HG02970 (cell line): ENCODE results near the gene SBK3.
"Not testable (repeated sequence)": the region's sequence is repeated elsewhere in the genome, so short reads cannot be mapped to it uniquely, and the experiment has no call there.

Experiments used
- ATAC-seq: cut with Tn5 transposase; IDR thresholded peaks from one replicate; pipeline ENCODE4 v1.9.1; 2021; ENCODE audit warnings: mild to moderate bottlenecking, moderate library complexity, moderate number of reproducible peaks; ENCODE audit not compliant: unreplicated experiment, low FRiP score

SBK3 gene

DNA sequence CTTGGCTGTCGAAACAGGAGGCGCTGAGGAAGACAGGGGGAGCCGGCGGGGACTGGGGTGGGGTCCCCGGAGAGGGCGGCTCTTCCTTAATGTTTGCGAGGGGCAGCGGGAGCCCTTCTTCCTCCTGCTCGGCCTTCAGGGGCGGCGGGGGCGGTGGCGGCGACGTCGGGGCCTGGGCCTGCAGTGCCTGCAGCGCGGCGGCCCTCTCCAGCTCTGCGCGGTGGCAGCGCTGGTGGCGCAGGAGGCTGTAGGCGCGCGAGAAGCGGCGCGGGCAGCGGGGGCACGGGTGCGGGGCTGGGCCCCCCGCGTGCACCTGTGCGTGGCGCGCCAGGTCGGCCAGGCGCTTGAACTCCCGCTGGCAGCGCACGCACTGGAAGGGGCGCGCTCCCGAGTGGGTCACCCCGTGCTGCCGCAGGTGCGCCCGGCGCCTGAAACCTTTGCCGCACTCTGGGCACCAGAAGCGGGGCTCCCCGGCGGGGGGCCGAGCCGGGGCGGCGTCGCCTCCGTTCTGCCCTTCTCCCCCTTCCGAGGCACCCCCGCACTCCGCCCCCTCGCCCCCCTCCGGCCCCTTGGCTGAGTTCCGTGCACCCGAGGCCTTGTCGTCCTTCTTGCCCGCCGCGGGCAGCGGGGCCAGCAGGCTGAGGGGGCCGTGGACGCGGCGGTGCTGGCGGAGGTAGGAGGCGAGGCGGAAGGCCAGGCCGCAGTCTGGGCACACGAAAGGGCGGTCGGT is 32.9 kb upstream of the SBK3 start:
- no peak for ATAC-seq

- ATAC-seq, result no peak
Observed at GRCh38 chr19:55576746-55577145, 31.4 kb upstream of the SBK3 start.

DNA sequence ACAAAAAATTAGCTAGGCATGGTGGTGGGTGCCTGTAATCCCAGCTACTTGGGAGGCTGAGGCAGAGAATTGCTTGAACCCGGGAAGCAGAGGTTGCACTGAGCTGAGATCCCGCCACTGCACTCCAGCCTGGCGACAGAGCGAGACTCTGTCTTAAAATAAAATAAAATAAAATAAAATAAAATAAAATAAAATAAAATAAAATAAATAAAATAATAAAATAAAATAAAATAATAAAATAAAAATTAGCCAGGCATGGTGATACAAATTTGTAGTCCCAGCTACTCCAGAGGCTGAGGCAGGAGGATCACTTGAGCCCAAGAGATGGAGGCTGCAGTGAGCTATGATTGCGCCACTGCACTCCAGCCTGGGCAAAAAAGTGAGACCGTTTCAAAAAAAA is 28.6 kb upstream of the SBK3 start:
- ATAC-seq, result not testable (repeated sequence)

DNA sequence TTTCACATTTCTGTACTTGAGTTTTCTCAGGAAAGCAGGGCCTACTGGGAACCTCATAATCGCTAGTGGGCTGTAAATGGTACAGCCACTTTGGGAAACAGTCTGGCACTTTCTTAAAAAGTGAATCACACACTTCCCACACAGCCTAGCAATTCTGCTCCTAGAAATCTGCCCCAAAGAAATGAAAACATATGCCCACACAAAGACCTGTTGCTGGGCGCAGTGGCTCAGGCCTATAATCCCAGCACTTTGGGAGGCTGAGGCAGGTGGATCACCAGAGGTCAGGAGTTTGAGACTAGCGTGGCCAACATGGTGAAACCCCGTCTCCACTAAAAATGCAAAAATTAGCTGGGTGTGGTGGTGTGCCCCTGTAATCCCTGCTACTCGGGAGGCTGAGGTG is 24.1 kb upstream of the SBK3 start:
- not testable (repeated sequence) for ATAC-seq

DNA sequence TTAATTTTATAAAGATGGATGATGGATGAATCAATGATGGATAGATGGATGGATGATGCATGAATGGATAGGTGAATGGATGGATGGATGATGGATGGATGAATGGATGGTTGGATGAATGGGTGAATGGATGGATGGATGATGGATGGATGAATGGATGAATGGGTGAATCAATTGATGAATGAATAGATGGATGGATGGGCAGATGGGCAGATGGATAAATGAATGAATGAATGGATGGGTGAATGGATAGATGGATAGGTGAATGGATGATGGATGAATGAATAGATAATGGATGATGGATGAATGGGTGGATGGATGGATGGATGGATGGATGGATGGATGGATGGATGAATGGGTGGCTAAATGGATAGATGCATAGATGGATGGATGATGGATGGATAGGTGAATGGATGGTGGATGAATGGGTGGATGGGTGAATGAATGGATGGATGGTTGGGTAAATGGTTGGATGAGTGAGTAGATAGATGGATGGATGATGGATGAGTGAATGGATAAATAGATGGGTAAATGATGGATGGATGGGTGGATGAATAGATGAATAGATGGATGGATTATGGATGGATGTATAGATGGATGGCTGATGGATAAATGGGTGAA is 22.5 kb upstream of the SBK3 start:
- ATAC-seq, result no peak

GRCh38 chr19:55566823-55567222 is 21.5 kb upstream of the SBK3 start:
- ATAC-seq, result no peak

DNA sequence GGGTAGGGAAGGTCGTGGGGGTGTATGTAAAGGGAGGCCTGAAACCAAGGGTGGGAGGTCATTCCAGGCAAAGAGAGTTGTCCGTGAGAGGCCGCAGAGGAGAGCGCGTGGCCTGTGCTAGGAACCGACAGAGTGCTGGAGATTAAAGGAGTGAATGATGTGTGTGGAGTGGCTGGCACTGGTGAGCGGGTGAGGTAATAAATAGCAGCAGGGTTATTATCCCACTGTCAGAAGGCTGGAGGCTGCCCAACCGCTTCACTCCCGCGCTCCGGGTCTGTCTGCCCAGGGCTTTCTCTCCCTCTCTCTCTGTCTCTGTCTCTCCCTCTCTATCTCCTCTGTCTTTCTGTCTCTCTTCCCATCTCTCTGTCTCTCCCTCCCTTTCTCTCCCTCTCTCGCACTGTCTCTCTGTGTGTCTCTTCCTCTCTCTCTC is 17.9 kb upstream of the SBK3 start:
- no peak for ATAC-seq

GRCh38 chr19:55559684-55560083 is 14.3 kb upstream of the SBK3 start:
- no peak for ATAC-seq

- no peak for ATAC-seq
Observed at GRCh38 chr19:55554741-55555152, 9.4 kb upstream of the SBK3 start.

- no peak for ATAC-seq
Observed at GRCh38 chr19:55554302-55554701, 9.0 kb upstream of the SBK3 start.

GRCh38 chr19:55553217-55554182 is 8.2 kb upstream of the SBK3 start:
- ATAC-seq, result no peak

- ATAC-seq, result no peak
Observed at GRCh38 chr19:55552620-55553019, 7.3 kb upstream of the SBK3 start.

DNA sequence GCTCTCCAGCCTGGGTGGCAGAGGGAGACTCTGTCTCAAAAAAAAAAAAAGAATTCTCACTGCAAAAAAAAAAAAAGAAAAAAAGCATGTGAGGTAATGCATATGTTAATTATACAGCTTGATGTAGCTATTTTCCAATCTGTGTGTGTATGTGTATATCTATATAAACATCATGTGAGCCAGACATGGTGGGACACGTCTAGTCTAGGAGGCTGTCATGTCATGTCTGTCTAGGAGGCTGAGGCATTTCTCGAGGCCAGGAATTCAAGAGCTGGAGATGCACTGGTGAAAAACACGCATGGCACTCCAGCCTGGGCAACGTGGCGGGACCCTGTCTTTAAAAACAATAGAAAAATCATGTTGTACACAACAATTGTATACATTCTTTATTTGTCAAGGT is 6.9 kb upstream of the SBK3 start:
- no peak for ATAC-seq

DNA sequence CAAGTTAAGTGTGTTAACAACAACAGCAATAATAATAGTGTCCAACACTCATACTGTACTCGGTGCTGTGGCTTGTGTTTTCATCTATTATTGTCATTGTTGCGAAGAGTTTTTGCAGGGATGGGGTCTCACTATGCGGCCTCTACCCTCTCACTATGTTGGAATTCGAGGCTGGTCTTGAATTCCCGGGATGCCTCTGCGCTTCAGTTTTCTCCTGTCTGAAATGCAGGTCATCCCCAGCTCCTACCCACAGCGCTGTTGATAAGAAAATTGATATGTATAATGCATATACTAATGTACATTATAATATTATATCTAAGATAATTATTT is 4.9 kb upstream of the SBK3 start:
- no peak for ATAC-seq

DNA sequence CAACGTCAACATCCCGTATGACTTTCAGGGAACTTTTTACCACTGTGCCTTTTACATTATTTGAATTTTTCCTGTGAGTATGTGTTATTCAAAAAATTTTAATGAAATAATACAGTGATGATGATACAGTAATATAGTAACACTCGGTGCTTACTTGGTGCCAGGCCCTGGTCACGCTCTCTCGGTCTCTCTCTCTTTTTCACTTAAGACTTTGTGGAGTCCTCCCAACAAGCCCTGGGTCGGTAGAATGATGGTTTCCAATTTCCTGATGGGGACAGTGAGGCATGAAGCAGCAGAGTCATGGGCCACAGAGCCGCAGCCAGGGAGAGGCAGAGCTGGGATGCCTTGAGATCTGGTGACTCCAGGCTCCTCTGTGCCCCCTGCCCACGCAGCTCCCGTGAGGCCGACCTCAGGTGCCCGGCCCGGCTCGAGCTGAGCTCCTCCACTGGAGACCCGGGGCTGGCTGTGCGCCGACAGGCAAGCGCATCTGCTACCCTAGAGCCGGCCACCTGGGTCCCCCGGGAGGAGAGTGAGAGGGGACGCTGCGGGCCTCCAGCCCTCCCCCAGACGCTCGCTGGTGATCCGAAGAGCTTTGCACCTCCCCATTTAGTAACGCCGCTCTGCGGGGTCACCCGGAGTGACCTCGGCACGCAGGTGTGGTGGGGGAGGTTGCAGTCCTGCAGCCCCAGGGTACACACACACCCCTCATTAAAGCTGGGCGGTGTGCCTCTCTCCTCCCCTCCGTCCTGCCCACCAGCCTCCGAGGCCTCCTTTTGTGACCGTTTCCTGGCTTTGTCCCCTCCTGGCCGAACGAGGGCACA is 4.4 kb upstream of the SBK3 start:
- no peak for ATAC-seq

DNA sequence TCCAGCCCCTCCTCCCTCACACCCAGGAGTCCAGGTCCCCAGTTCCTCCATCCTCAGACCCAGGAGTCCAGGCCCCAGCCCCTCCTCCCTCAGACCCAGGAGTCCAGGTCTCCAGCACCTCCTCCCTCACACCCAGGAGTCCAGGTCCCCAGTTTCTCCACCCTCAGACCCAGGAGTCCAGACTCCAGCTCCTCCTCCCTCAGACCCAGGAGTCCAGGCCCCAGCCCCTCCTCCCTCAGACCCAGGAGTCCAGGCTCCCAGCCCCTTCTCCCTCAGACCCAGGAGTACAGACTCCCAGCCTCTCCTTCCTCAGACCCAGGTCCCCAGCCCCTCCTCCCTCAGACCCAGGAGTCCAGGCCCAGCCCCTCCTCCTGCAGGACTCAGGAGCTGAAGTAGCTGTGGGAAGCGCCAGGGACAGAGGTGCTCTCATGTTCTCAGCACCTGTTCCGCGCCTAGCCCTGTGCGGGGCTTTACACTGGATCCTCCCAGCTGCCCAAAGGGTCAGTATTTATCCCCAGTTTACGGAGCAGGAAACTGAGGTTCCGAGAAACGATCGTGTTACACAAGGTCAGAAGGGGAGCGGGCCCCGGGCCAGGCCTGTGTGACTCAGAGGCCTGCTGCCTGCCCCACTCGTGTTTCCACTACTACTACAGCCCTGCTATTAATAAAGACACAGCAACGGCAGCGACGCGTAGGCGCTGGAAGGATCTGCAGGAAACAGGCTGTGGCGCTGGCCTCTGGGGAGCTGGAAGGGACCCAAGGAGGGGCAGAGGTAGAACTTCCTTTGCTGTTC is 1.7 kb upstream of the SBK3 start:
- no peak for ATAC-seq

- no peak for ATAC-seq
Observed at GRCh38 chr19:55546011-55546410, 668 bp upstream of the SBK3 start.

DNA sequence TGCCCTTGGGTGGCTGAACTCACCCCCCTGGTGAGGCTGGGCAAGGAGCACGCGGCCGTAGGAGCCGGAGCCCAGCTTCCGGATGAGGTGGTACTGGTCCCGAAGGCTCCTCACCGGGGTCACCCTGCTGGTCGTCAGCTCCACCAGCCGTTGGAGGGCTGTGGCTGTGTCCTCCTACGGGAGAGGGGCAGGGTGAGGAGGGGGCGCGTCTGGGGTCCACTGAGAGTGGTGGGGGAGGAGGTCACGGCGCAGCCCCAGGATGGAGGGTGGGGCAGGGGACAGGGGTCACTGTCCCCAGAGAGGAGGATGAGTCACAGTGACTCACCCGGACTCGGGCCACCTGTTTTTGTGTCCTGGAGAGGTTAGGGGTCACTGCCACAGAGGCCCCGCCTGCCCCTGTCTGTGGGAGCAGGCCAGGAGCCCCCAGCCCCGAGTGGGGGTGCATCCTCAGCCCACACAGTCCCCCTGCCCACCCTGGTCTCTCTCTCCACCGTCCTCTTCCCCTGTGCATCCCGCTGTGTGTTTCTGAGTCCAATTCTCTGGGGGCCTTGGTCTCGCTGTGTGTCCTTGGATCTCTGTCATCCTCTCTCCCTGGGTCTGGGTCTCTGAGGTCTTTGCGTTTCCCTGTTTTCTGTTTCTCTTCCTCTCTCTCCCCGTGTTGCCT is 435 bp downstream of the SBK3 start:
- ATAC-seq, result no peak

GRCh38 chr19:55544014-55544413 is 1.3 kb downstream of the SBK3 start:
- ATAC-seq, result no peak
